Neural cell (in vitro differentiated cells): ENCODE measurements around the gene PABPN1L. TPM values are rescaled to one million over a fixed set of nuclear protein-coding genes. Genes with fewer than 3 reads are reported as not detected.

Experiments used
- H2AFZ ChIP-seq: fragments of 200-600, 300-800 bp; sonication (generic), shearing (Covaris generic); 2 replicates; pipeline ENCODE4 v1.6.0; 2014; ENCODE audit warnings: low read depth, mild to moderate bottlenecking, antibody characterized with exemption, low read length, moderate library complexity
- H3F3A ChIP-seq: fragments of 200-600 bp; shearing (Covaris generic); 2 replicates; pipeline ENCODE4 v1.6.1; 2016; ENCODE audit warnings: mild to moderate bottlenecking, moderate library complexity, mixed read lengths, antibody characterized with exemption, low read length; ENCODE audit not compliant: insufficient read depth, poor library complexity, severe bottlenecking
- H3K27ac ChIP-seq: fragments of 200-600, 300-800 bp; sonication (generic), shearing (Covaris generic); 2 replicates; pipeline ENCODE4 v1.5.1; 2014; ENCODE audit warnings: mild to moderate bottlenecking, low read length, moderate library complexity
- H3K27me3 ChIP-seq: fragments of 300-800, 200-600 bp; sonication (generic), shearing (Covaris generic); 2 replicates; pipeline ENCODE4 v1.6.0; 2014; ENCODE audit warnings: mild to moderate bottlenecking, low read depth, low read length, moderate library complexity; ENCODE audit not compliant: insufficient read depth
- H3K36me3 ChIP-seq: fragments of 300-800, 200-600 bp; sonication (generic), shearing (Covaris generic); 2 replicates; pipeline ENCODE4 v1.5.1; 2014; ENCODE audit warnings: mild to moderate bottlenecking, antibody characterized with exemption, low read length, moderate library complexity; ENCODE audit not compliant: insufficient read depth
- H3K4me2 ChIP-seq: fragments of 300-800, 200-600 bp; sonication (generic), shearing (Covaris generic); 2 replicates; pipeline ENCODE4 v1.6.0; 2014; ENCODE audit warnings: mild to moderate bottlenecking, low read length
- H3K4me3 ChIP-seq: fragments of 300-800, 200-600 bp; sonication (generic), shearing (Covaris generic); 2 replicates; pipeline ENCODE4 v1.5.1; 2014; ENCODE audit warnings: mild to moderate bottlenecking, low read length, moderate library complexity
- H3K79me2 ChIP-seq: fragments of 200-600 bp; shearing (Covaris generic); replicated peaks from 2 replicates; pipeline ENCODE4 v1.6.0; 2014; ENCODE audit warnings: mild to moderate bottlenecking, low read length, moderate library complexity; ENCODE audit not compliant: insufficient read depth
- H3K9ac ChIP-seq: fragments of 300-800, 200-600 bp; sonication (generic), shearing (Covaris generic); 2 replicates; pipeline ENCODE4 v1.6.1; 2016; ENCODE audit warnings: mild to moderate bottlenecking, low read length, mixed read lengths
- H3K9me2 ChIP-seq: fragments of 200-600 bp; shearing (Covaris generic); 2 replicates; pipeline ENCODE4 v1.6.1; 2016; ENCODE audit warnings: mild to moderate bottlenecking, low read length, mixed read lengths; ENCODE audit not compliant: insufficient read depth
- H3K9me3 ChIP-seq: fragments of 200-600, 300-800 bp; sonication (generic), shearing (Covaris generic); 2 replicates; pipeline ENCODE4 v1.6.1; 2016; ENCODE audit warnings: mild to moderate bottlenecking, mixed run types, low read length, moderate library complexity, mixed read lengths
- H4K20me1 ChIP-seq: fragments of 200-600 bp; shearing (Covaris generic); 2 replicates; pipeline ENCODE4 v1.6.1; 2016; ENCODE audit warnings: mild to moderate bottlenecking, mixed run types; ENCODE audit not compliant: insufficient read depth
- EP300 ChIP-seq: fragments of 450-650 bp; conservative IDR thresholded peaks from 2 replicates; pipeline ENCODE4 v1.6.1; 2014; ENCODE audit warnings: antibody characterized with exemption, mild to moderate bottlenecking, moderate library complexity; ENCODE audit not compliant: poor library complexity, severe bottlenecking
- EZH2 ChIP-seq: fragments of 200-600, 300-800 bp; shearing (Covaris generic), sonication (generic); IDR thresholded peaks from 2 replicates; pipeline ENCODE4 v1.6.1; 2014; ENCODE audit warnings: antibody characterized with exemption, low read length, borderline replicate concordance, mild to moderate bottlenecking; ENCODE audit not compliant: insufficient read depth, poor library complexity, severe bottlenecking
- MXI1 ChIP-seq: fragments of 450-650 bp; conservative IDR thresholded peaks from 2 replicates; pipeline ENCODE4 v1.6.1; 2014; ENCODE audit warnings: antibody characterized with exemption, mild to moderate bottlenecking; ENCODE audit not compliant: poor library complexity, severe bottlenecking
- POLR2AphosphoS5 ChIP-seq: IDR thresholded peaks from 2 replicates; pipeline ENCODE4 v1.6.1; 2012
- RAD21 ChIP-seq: fragments of 450-650 bp; conservative IDR thresholded peaks from 2 replicates; pipeline ENCODE4 v1.6.1; 2014; ENCODE audit warnings: antibody characterized with exemption, mild to moderate bottlenecking, moderate library complexity
- REST ChIP-seq: IDR thresholded peaks from 2 replicates; pipeline ENCODE4 v1.6.1; 2012; ENCODE audit warnings: borderline replicate concordance
- SMC3 ChIP-seq: fragments of 450-650 bp; conservative IDR thresholded peaks from 2 replicates; pipeline ENCODE4 v1.6.1; 2014; ENCODE audit warnings: antibody characterized with exemption, mild to moderate bottlenecking, moderate library complexity; ENCODE audit not compliant: poor library complexity
- TAF1 ChIP-seq: IDR thresholded peaks from 2 replicates; pipeline ENCODE4 v1.6.1; 2012; ENCODE audit warnings: low read depth
- polyA plus RNA-seq: library from polyadenylated mRNA; depleted of rRNA; stranded (reverse); fragments of >200 nt; gene quantifications from 2 replicates; pipeline ENCODE4 v1.2.3, GENCODE V29; 2014
- TF ChIP-seq, protein P1 (sequence below): fragments of 450-650 bp; IDR thresholded peaks from 2 replicates; pipeline ENCODE4 v1.5.1; 2014; ENCODE audit warnings: antibody characterized with exemption, mild to moderate bottlenecking, moderate library complexity; ENCODE audit not compliant: poor library complexity, severe bottlenecking

The PABPN1L gene
- polyA plus RNA-seq, 1 donor from 2014 or later = 0.20 TPM

DNA sequence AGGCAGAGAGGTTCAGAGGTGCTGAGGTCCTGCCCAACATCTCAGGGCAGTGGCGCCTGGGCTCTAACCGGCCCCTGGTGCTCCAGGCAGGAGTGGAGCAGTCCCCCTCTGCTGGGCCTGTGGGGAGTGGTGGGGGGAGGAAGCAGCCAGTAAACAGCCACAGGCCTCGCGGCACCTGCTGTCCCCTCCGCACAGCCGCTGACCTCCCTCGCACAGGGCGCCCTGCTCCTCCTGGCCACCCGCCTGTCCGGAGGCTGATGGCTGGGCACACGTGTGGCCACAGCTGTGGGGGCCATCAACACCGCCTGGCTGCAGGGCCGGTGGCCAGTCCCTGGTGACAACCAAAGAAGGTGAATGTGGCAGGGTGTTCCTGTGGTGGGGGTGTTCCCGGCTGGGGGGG, 36.8 kb upstream of the PABPN1L start:
- Histone ChIP-seq H3K4me2 (no peak overlapping the region), H3K9ac (no peak overlapping the region), H3K36me3 (no peaks in the 10 kb centered on the region), H3K27ac (no peak overlapping the region), H4K20me1 (no peaks in the 10 kb centered on the region), H3K9me3 (no peaks in the 10 kb centered on the region), H3K27me3 (no peaks in the 10 kb centered on the region), H2AFZ (no peak overlapping the region), H3K79me2 (no peaks in the 10 kb centered on the region), H3K9me2 (no peaks in the 10 kb centered on the region), H3K4me3 (no peak overlapping the region), H3F3A (no peaks in the 10 kb centered on the region)
- TF ChIP-seq EZH2 (no peak), POLR2AphosphoS5 (no peak), SMC3 (no peak), REST (no peak), RAD21 (no peak), TAF1 (no peak), EP300 (no peak), MXI1 (no peak)
- TF ChIP-seq, protein P1, sequence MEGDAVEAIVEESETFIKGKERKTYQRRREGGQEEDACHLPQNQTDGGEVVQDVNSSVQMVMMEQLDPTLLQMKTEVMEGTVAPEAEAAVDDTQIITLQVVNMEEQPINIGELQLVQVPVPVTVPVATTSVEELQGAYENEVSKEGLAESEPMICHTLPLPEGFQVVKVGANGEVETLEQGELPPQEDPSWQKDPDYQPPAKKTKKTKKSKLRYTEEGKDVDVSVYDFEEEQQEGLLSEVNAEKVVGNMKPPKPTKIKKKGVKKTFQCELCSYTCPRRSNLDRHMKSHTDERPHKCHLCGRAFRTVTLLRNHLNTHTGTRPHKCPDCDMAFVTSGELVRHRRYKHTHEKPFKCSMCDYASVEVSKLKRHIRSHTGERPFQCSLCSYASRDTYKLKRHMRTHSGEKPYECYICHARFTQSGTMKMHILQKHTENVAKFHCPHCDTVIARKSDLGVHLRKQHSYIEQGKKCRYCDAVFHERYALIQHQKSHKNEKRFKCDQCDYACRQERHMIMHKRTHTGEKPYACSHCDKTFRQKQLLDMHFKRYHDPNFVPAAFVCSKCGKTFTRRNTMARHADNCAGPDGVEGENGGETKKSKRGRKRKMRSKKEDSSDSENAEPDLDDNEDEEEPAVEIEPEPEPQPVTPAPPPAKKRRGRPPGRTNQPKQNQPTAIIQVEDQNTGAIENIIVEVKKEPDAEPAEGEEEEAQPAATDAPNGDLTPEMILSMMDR = no peak

DNA sequence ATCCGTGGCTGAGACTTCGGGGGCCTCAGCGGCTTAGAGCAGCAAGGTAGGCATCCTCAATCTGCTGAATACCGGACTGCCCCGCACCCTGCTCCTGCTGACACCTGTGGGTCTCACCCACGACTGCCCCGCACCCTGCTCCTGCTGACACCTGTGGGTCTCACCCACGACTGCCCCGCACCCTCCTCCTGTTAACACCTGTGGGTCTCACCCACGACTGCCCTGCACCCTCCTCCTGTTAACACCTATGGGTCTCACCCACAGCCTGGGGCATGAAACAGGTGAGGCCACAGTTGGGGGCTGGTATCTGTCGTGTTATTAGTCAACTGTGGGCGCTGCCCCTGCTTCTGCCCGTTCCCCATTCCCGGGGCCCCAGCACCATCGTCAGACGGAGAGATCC, 36.3 kb upstream of the PABPN1L start:
- Histone ChIP-seq H3K36me3 (no peaks in the 10 kb centered on the region), H3K27ac (no peak overlapping the region)

More for the DNA sequence above, 36.3 kb upstream of the PABPN1L start:
- no peaks in the 10 kb centered on the region for H3K9me2 ChIP-seq
- no peak overlapping the region for H3K4me3 ChIP-seq
- H3F3A ChIP-seq = no peaks in the 10 kb centered on the region
- no peaks in the 10 kb centered on the region for H4K20me1 ChIP-seq
- H3K79me2 ChIP-seq = no peaks in the 10 kb centered on the region
- no peaks in the 10 kb centered on the region for H3K9me3 ChIP-seq
- H2AFZ ChIP-seq = no peak overlapping the region
- no peak for TF ChIP-seq POLR2AphosphoS5
- TF ChIP-seq TAF1 = no peak
- no peak for TF ChIP-seq RAD21
- no peak for TF ChIP-seq REST
- TF ChIP-seq EZH2 = no peak
- TF ChIP-seq, protein P1 = no peak
- no peak for TF ChIP-seq MXI1
- TF ChIP-seq SMC3 = no peak
- TF ChIP-seq EP300 = no peak
- H3K4me2 ChIP-seq = no peak overlapping the region
- H3K27me3 ChIP-seq = no peaks in the 10 kb centered on the region
- H3K9ac ChIP-seq = no peak overlapping the region
